ENCODE measurements around the gene CNTD1.
"Not testable (repeated sequence)": the region's sequence is repeated elsewhere in the genome, so short reads cannot be mapped to it uniquely, and the experiment has no call there.

CNTD1 gene

DNA sequence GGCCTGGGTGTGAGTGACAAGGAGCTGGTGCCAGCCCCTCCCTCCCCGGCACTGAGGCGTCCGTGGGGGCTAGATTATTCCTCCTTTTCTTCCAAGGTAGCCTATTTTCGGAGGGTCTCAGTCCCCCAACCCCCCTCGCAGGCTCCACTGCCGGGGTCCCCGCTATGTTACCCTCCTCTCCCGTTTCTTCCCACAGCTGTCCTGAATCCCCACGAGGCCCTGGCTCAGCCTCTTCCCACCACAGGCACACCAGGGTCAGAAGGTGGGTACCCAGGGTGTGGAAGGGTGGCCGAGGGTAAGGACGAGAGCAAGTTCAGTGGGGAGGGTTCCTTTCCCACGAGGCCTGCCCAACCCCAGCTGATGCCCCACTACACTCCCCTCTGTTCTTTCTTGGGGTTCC is 37.0 kb upstream of the CNTD1 start:
- no peak overlapping the region for H3K27ac ChIP-seq (ENCODE audit: low read length)
- no peaks in the 10 kb centered on the region for H3K27me3 ChIP-seq (ENCODE audit: low read depth, low read length)
- peaks cover 30% of the 10 kb centered on the region for H3K4me1 ChIP-seq (ENCODE audit: low read length)
- H3K4me2 ChIP-seq (ENCODE audit: low read length) = no peak overlapping the region
- H3K36me3 ChIP-seq (replicated peaks; ENCODE audit: low read depth, low read length) = no peaks in the 10 kb centered on the region
- no peaks in the 10 kb centered on the region for H3K9me3 ChIP-seq (ENCODE audit: insufficient read depth, low read length)
- TF ChIP-seq, protein P1, sequence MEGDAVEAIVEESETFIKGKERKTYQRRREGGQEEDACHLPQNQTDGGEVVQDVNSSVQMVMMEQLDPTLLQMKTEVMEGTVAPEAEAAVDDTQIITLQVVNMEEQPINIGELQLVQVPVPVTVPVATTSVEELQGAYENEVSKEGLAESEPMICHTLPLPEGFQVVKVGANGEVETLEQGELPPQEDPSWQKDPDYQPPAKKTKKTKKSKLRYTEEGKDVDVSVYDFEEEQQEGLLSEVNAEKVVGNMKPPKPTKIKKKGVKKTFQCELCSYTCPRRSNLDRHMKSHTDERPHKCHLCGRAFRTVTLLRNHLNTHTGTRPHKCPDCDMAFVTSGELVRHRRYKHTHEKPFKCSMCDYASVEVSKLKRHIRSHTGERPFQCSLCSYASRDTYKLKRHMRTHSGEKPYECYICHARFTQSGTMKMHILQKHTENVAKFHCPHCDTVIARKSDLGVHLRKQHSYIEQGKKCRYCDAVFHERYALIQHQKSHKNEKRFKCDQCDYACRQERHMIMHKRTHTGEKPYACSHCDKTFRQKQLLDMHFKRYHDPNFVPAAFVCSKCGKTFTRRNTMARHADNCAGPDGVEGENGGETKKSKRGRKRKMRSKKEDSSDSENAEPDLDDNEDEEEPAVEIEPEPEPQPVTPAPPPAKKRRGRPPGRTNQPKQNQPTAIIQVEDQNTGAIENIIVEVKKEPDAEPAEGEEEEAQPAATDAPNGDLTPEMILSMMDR (IDR thresholded peaks at IDR 0.05; ENCODE audit: low read depth, low read length) = no peak
- TF ChIP-seq EZH2phosphoT487 (IDR thresholded peaks at IDR 0.05; ENCODE audit: low read depth) = no peak
- no peaks in the 10 kb centered on the region for H3K79me2 ChIP-seq (ENCODE audit: low read length)
- H3K9ac ChIP-seq (ENCODE audit: low read length) = no peak overlapping the region
- H4K20me1 ChIP-seq (ENCODE audit: insufficient read depth, low read length) = no peaks in the 10 kb centered on the region
- no peak overlapping the region for H3K4me3 ChIP-seq (ENCODE audit: low read length)
- H2AFZ ChIP-seq (ENCODE audit: low read depth, low read length) = no peak overlapping the region

DNA sequence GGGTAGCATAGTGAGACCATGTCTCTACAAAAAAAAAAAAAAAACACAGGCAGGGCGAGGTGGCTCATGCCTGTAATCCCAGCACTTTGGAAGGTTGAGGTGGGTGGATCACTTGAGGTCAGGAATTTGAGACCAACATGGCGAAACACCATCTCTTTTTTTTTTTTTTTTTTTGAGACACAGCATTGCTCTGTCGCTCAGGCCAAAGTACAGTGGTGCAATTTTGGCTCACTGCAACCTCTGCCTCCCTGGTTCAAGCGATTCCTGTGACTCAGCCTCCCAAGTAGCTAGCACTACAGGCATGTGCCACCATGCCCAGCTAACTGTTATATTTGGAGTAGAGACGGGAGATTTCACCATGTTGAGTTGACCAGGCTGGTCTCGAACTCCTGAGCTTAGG is 32.5 kb upstream of the CNTD1 start:
- no peak for TF ChIP-seq EZH2phosphoT487 (IDR thresholded peaks at IDR 0.05; ENCODE audit: low read depth)
- TF ChIP-seq, protein P1 (IDR thresholded peaks at IDR 0.05; ENCODE audit: low read depth, low read length) = no peak
- no peaks in the 10 kb centered on the region for H3K9me3 ChIP-seq (ENCODE audit: insufficient read depth, low read length)
- H4K20me1 ChIP-seq (ENCODE audit: insufficient read depth, low read length) = no peaks in the 10 kb centered on the region
- no peak overlapping the region for H2AFZ ChIP-seq (ENCODE audit: low read depth, low read length)
- H3K4me3 ChIP-seq (ENCODE audit: low read length) = no peak overlapping the region
- H3K27ac ChIP-seq (ENCODE audit: low read length) = no peak overlapping the region
- H3K9ac ChIP-seq (ENCODE audit: low read length) = no peak overlapping the region
- H3K79me2 ChIP-seq (ENCODE audit: low read length) = no peaks in the 10 kb centered on the region
- peaks cover 7% of the 10 kb centered on the region for H3K4me1 ChIP-seq (ENCODE audit: low read length)
- no peaks in the 10 kb centered on the region for H3K27me3 ChIP-seq (ENCODE audit: low read depth, low read length)
- no peaks in the 10 kb centered on the region for H3K36me3 ChIP-seq (replicated peaks; ENCODE audit: low read depth, low read length)
- no peak overlapping the region for H3K4me2 ChIP-seq (ENCODE audit: low read length)

DNA sequence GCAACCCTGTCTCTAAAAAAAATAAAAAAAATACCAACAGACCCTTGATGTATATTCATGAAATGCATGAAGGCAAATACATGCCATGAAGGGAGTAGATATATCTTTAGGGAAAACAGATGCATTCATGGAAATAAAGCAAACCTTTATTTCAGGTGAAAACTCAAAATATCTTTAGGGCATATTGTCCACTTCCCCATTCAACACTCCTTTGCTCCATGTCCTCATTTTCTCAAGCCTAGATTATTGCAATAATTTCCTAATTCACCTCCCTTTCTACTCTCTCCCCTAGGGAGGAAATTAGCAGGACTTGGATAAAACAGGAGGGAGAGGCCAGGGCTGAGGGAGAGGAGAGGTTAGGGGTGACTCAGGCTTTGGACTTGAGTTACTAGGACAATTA is 31.1 kb upstream of the CNTD1 start:
- H3K79me2 ChIP-seq (ENCODE audit: low read length) = no peaks in the 10 kb centered on the region
- no peak overlapping the region for H3K27ac ChIP-seq (ENCODE audit: low read length)
- no peaks in the 10 kb centered on the region for H3K9me3 ChIP-seq (ENCODE audit: insufficient read depth, low read length)
- no peak overlapping the region for H2AFZ ChIP-seq (ENCODE audit: low read depth, low read length)
- no peaks in the 10 kb centered on the region for H3K36me3 ChIP-seq (replicated peaks; ENCODE audit: low read depth, low read length)
- no peak overlapping the region for H3K9ac ChIP-seq (ENCODE audit: low read length)
- H3K27me3 ChIP-seq (ENCODE audit: low read depth, low read length) = no peaks in the 10 kb centered on the region
- TF ChIP-seq, protein P1 (IDR thresholded peaks at IDR 0.05; ENCODE audit: low read depth, low read length) = no peak
- TF ChIP-seq EZH2phosphoT487 (IDR thresholded peaks at IDR 0.05; ENCODE audit: low read depth) = no peak
- H4K20me1 ChIP-seq (ENCODE audit: insufficient read depth, low read length) = no peaks in the 10 kb centered on the region
- H3K4me1 ChIP-seq (ENCODE audit: low read length) = peaks cover 9% of the 10 kb centered on the region
- no peak overlapping the region for H3K4me2 ChIP-seq (ENCODE audit: low read length)
- no peak overlapping the region for H3K4me3 ChIP-seq (ENCODE audit: low read length)

DNA sequence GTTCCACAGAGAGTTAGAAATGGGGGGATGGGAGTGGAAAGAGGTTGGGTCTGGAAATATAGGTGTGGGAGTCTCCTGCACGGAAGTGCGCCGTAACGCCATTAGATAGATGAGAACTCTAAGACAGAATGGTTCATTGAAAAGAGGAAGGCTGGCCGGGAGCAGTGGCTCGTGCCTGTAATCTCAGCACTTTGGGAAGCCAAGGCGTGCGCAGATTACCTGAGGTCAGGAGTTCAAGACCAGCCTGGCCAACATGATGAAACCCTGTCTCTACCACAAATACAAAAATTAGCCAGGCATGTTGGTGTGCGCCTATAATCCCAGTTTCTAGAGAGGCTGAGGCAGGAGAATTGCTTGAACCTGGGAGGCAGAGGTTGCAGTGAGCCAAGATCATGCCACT is 30.7 kb upstream of the CNTD1 start:
- not testable (repeated sequence) for H3K36me3 ChIP-seq (replicated peaks; ENCODE audit: low read depth, low read length); H3K27ac ChIP-seq (ENCODE audit: low read length); H3K4me2 ChIP-seq (ENCODE audit: low read length); H3K4me3 ChIP-seq (ENCODE audit: low read length); H2AFZ ChIP-seq (ENCODE audit: low read depth, low read length); H4K20me1 ChIP-seq (ENCODE audit: insufficient read depth, low read length); H3K79me2 ChIP-seq (ENCODE audit: low read length); H3K27me3 ChIP-seq (ENCODE audit: low read depth, low read length); H3K9ac ChIP-seq (ENCODE audit: low read length); H3K9me3 ChIP-seq (ENCODE audit: insufficient read depth, low read length)
- peaks cover 11% of the 10 kb centered on the region for H3K4me1 ChIP-seq (ENCODE audit: low read length)

DNA sequence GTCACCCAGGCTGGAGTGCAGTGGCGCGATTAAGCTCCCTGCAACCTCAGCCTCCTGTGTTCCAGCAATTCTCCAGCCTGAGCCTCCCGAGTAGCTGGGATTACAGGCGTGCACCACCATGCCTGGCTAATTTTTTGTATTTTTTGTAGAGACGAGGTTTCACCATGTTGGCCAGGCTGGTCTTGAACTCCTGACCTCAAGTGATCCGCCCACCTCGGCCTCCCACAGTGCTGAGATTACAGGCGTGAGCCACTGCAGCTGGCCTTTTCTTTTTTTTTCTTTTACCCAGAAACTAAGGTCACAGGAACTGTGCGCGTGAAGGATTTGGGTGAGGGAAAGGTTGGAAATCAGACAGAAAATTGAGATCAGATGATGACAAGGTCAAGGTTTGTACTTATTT is 28.7 kb upstream of the CNTD1 start:
- H3K4me2 ChIP-seq (ENCODE audit: low read length); H4K20me1 ChIP-seq (ENCODE audit: insufficient read depth, low read length); H3K27ac ChIP-seq (ENCODE audit: low read length); H3K9me3 ChIP-seq (ENCODE audit: insufficient read depth, low read length); H3K9ac ChIP-seq (ENCODE audit: low read length); H3K36me3 ChIP-seq (replicated peaks; ENCODE audit: low read depth, low read length); H3K27me3 ChIP-seq (ENCODE audit: low read depth, low read length); H2AFZ ChIP-seq (ENCODE audit: low read depth, low read length); H3K79me2 ChIP-seq (ENCODE audit: low read length); H3K4me3 ChIP-seq (ENCODE audit: low read length): not testable (repeated sequence)
- H3K4me1 ChIP-seq (ENCODE audit: low read length) = peaks cover 16% of the 10 kb centered on the region
